Astrocyte (in vitro differentiated cells and primary cell): ENCODE data around the gene CMIP.

Experiments
- CTCF ChIP-seq: IDR thresholded peaks from 2 replicates; pipeline ENCODE4 v1.5.1; 2011; ENCODE audit warnings: low read depth, mild to moderate bottlenecking, inconsistent platforms, low read length, moderate library complexity; ENCODE audit not compliant: insufficient read depth
- EZH2 ChIP-seq: IDR thresholded peaks from 2 replicates; pipeline ENCODE4 v1.6.1; 2012; ENCODE audit warnings: mild to moderate bottlenecking, low read length, inconsistent platforms; ENCODE audit not compliant: insufficient read depth

GRCh38 chr16:81553080-81553813, 108.6 kb downstream of the CMIP start:
- TF ChIP-seq CTCF (no peak), EZH2 (no peak)
